K562 (cell line): ENCODE measurements around the gene HCN1. TPM values are rescaled to one million over a fixed set of nuclear protein-coding genes. Genes with fewer than 3 reads are reported as not detected.

Experiments used
- CREBBP ChIP-seq: IDR thresholded peaks from one replicate; pipeline ENCODE4 v1.6.1; 2012; ENCODE audit warnings: low read depth, mild to moderate bottlenecking, control low read depth, inconsistent platforms, low read length
- ESRRA ChIP-seq: fragments of 450-650 bp; IDR thresholded peaks from 2 replicates; pipeline ENCODE4 v1.6.1; 2014; ENCODE audit warnings: low read depth, mild to moderate bottlenecking, moderate library complexity, borderline replicate concordance
- ZEB2 ChIP-seq: fragments of 450-650 bp; IDR thresholded peaks from 2 replicates; pipeline ENCODE4 v1.6.1; 2016
- ZNF609 ChIP-seq: sonication (generic); formaldehyde crosslinking; IDR thresholded peaks from 2 replicates; pipeline ENCODE4 v1.8.1; 2023; ENCODE audit warnings: missing genetic modification reagents, mild to moderate bottlenecking, borderline replicate concordance
- ZNF778 ChIP-seq: fragments of 450-650 bp; formaldehyde crosslinking; IDR thresholded peaks from 2 replicates; pipeline ENCODE4 v1.4.0; 2020; ENCODE audit warnings: mild to moderate bottlenecking, moderate library complexity
- polyA plus RNA-seq, 8 experiments: library from polyadenylated mRNA; depleted of rRNA in 4 of 8; stranded (reverse) in 5 of 8; unstranded in 3 of 8; fragments of >200 nt; fragmentation: Nextera tagmentation in 2 of 8; fragmentation: Illumina TruSeq in 1 of 8; extraction: Ambion mirVana in 2 of 8; extraction: Trizol in 1 of 8; gene quantifications; 2 replicates each; pipeline versions ENCODE4 v1.2.1 to v1.2.3, GENCODE V29; 2011 to 2014; ENCODE audit warnings: inconsistent platforms in 1 of 8, missing spikeins in 1 of 8
- total RNA-seq, 7 experiments: library from RNA; depleted of rRNA in 6 of 7; stranded (reverse); fragments of >200 nt in 6 of 7; fragmentation: Illumina TruSeq in 2 of 7; extraction: Trizol in 2 of 7; gene quantifications; 2 replicates each; pipeline versions ENCODE4 v1.2.1 to v1.2.3, GENCODE V29; 2011 to 2021; ENCODE audit warnings: low replicate concordance in 1 of 7
- TF ChIP-seq, protein P1 (sequence below): fragments of 200-400 bp; formaldehyde crosslinking; IDR thresholded peaks from 2 replicates; pipeline ENCODE4 v1.6.1; 2017; ENCODE audit warnings: mild to moderate bottlenecking, low read depth, low read length, moderate library complexity
- TF ChIP-seq, protein P2 (sequence below): sonication (generic); formaldehyde crosslinking; IDR thresholded peaks from 2 replicates; pipeline ENCODE4 v1.9.0; 2022; ENCODE audit warnings: mild to moderate bottlenecking, missing genetic modification reagents

The HCN1 gene
- total and polyA plus RNA-seq, 9 of the 15 experiments (the other 6 are each of a cell fraction or from before 2014, with no cell fraction given): not detected

DNA sequence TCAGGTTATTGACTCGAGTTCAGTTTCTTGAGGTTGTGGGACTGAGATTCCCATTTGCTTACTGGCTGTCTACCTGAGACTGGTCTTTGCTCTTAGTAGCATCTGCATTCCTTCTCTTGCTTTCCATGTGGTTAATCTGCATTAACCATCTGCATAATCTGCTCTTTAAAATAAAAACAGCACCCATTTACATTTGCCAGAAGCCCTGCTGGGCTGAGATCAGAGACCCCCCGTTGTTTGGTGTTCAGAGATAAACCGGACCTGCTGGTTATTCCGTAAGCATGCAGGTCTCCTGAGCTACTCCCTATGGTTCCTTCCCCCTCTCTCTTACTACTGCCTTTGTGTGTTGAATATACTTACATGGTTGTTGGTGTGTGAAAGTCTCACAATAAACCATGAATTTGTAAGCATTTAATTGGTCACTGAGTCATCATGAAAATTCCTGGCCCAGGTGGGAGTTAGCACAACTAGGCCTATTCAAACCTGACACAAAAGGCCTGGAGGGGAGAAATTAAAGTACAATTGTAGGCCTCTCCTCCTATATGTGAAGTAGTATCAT is 490.7 kb downstream of the HCN1 start (continued):
- TF ChIP-seq ZNF609 (CRISPR knock-in tag) (no peak), ZNF778 (CRISPR knock-in tag) (no peak), ZEB2 (no peak), CREBBP (no peak), ESRRA (no peak)
- TF ChIP-seq, protein P1, sequence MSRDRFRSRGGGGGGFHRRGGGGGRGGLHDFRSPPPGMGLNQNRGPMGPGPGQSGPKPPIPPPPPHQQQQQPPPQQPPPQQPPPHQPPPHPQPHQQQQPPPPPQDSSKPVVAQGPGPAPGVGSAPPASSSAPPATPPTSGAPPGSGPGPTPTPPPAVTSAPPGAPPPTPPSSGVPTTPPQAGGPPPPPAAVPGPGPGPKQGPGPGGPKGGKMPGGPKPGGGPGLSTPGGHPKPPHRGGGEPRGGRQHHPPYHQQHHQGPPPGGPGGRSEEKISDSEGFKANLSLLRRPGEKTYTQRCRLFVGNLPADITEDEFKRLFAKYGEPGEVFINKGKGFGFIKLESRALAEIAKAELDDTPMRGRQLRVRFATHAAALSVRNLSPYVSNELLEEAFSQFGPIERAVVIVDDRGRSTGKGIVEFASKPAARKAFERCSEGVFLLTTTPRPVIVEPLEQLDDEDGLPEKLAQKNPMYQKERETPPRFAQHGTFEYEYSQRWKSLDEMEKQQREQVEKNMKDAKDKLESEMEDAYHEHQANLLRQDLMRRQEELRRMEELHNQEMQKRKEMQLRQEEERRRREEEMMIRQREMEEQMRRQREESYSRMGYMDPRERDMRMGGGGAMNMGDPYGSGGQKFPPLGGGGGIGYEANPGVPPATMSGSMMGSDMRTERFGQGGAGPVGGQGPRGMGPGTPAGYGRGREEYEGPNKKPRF: no peak
- TF ChIP-seq, protein P2, sequence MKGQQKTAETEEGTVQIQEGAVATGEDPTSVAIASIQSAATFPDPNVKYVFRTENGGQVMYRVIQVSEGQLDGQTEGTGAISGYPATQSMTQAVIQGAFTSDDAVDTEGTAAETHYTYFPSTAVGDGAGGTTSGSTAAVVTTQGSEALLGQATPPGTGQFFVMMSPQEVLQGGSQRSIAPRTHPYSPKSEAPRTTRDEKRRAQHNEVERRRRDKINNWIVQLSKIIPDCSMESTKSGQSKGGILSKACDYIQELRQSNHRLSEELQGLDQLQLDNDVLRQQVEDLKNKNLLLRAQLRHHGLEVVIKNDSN (CRISPR knock-in tag): no peak
